Vagina (tissue), 2 donors: Measurements from ENCODE around the gene CADPS.

Experiments used
- CTCF ChIP-seq, 3 experiments: fragments of 450-650 bp in 2 of 3; fragments of 200-600 bp in 1 of 3; sonication (generic) in 1 of 3; IDR thresholded peaks; one replicate each; pipeline ENCODE4 v1.5.1; 2017 to 2019; ENCODE audit warnings: antibody characterized with exemption in 3 of 3, mild to moderate bottlenecking in 2 of 3, moderate library complexity in 2 of 3
- POLR2A ChIP-seq, 2 donors: fragments of 450-650 bp; IDR thresholded peaks; one replicate each; pipeline ENCODE4 v1.6.1; 2017; ENCODE audit warnings: antibody characterized with exemption in 2 of 2, mild to moderate bottlenecking in 2 of 2, moderate library complexity in 2 of 2
- POLR2AphosphoS5 ChIP-seq, 2 donors: sonication (generic); formaldehyde crosslinking; IDR thresholded peaks; one replicate each; pipeline ENCODE4 v1.9.0; 2017; ENCODE audit warnings: antibody characterized with exemption in 2 of 2, mild to moderate bottlenecking in 2 of 2, low read depth in 1 of 2; ENCODE audit not compliant: insufficient read depth in 1 of 2

DNA sequence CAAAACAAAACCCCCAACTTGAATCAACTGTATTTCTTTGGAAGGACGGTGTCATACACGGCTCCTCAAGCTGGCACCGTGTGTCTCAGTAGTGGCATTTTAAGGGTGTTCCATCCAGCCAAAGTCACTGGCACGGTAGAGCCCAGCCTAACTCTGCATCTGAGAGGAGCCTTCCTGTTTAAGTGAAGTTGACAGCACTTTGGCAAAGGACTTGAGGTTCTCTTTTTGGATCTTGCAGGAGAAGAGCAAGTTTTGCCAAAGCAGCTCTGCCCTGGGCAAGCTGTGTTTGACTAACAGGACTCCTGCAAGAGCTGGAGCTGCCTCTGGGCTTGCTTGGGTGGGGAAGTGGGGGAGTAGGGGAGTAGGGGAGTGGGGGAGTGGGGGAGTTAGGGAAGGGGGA is 392.3 kb downstream of the CADPS start:
- TF ChIP-seq CTCF (IDR thresholded peaks at IDR 0.05) = no peak
- TF ChIP-seq POLR2A (IDR thresholded peaks at IDR 0.05) = no peak
- no peak for TF ChIP-seq POLR2AphosphoS5 (IDR thresholded peaks at IDR 0.05; ENCODE audit: insufficient read depth in 1 of 2, low read depth in 1 of 2)
